GM19395 (cell line): ENCODE measurements around the gene MAP4K4.

Source experiments
- ATAC-seq: cut with Tn5 transposase; IDR thresholded peaks from one replicate; pipeline ENCODE4 v1.9.1; 2021; ENCODE audit warnings: mild to moderate bottlenecking, moderate library complexity; ENCODE audit not compliant: unreplicated experiment

The MAP4K4 gene

DNA sequence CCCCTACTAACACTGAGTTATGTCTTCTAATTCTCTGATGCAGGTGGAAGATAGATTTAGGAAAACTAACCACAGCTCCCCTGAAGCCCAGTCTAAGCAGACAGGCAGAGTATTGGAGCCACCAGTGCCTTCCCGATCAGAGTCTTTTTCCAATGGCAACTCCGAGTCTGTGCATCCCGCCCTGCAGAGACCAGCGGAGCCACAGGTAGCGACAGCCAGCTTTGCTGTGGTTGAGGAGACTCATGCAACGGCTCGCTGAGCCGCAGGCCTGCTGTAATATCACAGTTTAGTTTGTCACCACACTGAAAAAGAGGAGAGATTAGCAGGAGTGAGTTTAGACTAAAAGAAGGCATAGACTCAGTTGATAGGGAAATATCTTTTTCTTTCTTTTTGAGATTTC lies 163.3 kb downstream of the MAP4K4 start:
- ATAC-seq: no peak

DNA sequence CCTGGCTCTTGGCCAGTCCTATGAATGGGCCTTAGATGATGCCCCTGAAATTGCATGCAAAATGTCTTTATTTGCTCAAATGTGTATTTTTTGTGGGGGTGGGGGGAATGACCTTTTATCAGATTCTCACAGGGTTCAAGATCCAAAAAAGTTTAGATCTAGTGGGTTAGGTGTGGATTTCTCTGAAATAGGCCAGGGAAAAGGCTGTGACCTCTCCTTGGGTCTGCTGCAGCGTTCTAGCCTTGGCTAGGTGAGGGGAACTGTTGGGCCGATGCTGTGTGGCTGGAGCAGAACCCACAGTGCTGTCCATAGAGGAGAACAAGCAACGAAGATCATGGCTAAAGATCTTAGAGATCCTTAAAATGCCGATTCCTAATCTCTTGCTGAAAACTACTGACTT lies 163.9 kb downstream of the MAP4K4 start:
- ATAC-seq: no peak

DNA sequence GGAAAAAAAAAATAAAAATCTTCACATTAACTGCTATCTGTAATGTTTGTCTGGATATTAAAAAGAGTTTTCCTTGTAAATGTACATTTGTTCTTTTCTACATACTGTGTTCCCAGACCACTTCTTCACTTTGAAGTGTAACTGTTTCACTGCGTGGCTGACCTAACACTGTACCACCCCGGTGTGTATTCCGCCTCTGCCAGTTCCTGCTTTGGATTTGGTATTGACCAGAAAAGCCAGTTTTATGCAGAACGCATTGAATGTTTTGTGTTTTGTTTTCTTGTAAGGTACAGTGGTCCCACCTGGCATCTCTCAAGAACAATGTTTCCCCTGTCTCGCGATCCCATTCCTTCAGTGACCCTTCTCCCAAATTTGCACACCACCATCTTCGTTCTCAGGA lies 166.0 kb downstream of the MAP4K4 start:
- no peak for ATAC-seq

DNA sequence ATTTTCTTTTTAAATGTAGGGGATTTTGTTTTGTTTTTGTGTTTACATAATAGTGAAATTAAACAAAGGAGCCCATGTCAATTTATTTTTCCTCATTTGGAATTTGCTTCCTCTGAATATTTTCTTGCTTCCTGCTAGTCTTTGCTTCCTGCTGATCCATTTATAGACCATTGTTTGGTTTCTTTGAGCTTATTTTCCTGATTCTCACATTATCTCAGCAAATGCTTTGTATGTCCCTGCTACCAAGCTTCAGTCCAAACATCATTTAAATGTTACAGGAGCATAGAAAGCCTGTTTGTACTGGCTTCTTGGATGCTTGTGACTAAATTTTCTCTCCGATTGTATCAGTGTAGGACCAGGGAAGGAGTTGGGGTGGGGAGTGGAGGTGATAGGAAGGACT lies 166.9 kb downstream of the MAP4K4 start:
- ATAC-seq: no peak

DNA sequence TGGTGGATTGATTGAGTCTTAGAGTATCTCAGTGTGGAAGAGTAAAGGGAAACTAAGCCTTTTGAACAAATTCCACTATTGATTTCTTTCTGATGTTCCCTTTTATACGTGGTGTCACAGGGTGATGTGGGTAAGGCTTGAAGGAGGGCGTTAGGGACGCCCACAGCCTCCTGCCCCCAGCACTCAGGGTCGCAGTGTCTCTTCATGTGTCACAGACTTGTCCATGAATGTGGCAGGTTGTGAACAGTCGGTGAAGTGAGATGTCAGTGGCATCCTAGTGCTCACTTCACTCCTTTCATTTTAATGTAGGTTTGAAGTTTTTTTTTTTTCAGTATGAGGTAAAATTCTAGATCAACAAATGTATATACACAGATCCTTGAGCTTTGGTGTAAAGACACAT lies 171.0 kb downstream of the MAP4K4 start:
- no peak for ATAC-seq

DNA sequence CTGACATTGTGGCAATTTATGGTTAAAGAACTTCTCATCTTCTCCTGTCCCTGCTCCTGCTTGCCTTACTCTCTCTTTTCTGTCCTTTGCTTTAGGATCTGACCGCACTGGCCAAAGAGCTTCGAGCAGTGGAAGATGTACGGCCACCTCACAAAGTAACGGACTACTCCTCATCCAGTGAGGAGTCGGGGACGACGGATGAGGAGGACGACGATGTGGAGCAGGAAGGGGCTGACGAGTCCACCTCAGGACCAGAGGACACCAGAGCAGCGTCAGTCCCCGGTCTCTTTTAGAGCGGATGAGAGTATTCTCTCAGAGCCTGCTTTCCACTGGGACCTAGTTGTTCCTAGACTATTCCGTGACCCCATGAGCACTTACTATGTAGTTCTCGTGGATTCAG lies 172.0 kb downstream of the MAP4K4 start:
- no peak for ATAC-seq

DNA sequence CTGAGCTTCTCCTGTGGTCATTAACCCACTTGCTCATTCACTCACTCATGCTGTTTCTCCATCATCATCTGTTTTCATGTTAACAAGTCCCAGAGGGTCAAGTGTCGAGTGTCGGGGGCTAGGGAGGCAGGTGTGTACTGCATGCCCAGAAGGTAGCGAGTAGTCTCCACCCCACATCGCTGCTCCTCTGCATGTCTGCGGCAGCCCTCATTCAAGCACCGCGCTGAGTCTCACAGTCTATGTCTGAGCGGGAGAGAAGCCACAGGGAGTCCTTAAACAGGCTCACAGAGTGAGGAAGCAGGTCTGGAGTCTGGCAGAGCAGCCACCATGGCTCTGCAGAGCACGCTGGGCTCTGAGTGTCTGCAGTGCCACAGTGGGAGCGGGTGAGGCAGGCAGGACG lies 172.9 kb downstream of the MAP4K4 start:
- ATAC-seq: no peak

DNA sequence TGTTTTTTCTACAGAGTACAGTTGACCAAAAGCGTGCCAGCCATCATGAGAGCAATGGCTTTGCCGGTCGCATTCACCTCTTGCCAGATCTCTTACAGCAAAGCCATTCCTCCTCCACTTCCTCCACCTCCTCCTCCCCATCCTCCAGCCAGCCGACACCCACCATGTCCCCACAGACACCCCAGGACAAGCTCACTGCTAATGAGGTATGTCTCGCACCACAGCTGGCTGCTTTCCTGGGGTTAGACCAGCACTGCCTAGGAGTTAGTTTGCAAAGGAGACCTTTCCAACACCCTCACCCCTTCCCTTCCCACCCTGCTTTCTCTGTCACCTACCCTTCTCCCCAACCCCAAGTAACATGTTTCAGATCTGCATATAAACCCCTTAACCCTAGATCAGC lies 174.0 kb downstream of the MAP4K4 start:
- ATAC-seq: no peak

DNA sequence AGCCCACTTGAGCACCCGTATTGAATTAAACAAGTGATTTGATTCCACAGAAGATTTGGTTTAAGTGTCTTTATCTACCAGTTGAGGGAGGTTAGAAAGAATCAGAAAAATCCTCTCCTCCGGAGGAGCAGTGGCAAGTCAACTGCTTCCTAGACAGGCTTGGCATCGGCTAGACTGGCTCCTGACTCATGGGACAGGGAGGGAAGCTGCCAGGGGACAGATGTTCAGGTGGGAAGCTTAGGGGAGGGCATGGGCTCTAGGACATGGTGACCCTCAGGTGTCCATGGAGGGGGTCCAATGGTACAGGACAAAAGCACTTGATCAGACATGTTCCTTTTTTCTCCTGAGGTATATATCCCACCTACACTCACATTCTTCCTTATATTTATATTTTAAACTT lies 175.0 kb downstream of the MAP4K4 start:
- no peak for ATAC-seq

DNA sequence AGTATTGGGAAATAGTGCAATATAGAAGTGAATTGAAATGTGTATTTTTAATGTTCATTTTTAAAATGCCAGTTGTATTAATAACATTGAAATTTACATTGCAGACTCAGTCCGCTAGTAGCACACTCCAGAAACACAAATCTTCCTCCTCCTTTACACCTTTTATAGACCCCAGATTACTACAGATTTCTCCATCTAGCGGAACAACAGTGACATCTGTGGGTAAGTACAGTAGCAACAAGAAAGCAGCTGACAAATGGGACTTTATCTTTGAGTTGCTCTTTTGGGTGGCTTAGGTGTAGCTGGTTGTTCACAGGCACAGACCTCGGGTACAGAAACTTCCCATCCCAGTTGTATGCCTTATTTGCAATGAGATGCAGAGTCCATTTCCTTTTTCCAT lies 176.0 kb downstream of the MAP4K4 start:
- ATAC-seq: no peak

DNA sequence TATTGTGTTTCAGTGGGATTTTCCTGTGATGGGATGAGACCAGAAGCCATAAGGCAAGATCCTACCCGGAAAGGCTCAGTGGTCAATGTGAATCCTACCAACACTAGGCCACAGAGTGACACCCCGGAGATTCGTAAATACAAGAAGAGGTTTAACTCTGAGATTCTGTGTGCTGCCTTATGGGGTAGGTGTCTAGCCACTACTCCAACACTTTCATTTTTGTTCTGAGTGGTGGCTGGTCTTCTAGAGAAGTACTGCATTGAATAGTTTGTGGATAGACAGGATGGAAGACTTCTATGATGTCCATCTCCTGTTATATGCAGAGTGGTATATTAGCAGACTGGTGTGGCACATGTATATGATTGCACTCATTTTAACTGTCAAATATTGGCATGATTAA lies 176.6 kb downstream of the MAP4K4 start:
- no peak for ATAC-seq

DNA sequence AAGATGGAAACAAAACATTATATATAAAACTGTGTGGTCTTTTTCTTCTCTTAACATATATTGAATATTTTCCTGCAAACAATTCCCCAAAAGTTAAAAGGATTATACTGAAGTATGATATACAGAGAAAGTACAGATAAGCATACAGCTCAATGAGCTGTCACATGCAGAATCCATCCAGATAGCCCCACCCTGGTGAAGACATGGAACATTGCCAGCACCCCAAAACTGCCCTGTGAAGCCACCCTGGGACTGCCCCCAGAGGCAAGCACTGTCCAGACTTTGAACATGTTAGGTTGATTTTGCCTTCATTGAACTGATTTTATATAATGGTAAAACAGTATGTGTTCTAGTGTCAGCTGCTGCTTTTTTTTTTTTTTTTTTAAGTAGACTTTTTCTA lies 182.0 kb downstream of the MAP4K4 start:
- ATAC-seq: no peak

DNA sequence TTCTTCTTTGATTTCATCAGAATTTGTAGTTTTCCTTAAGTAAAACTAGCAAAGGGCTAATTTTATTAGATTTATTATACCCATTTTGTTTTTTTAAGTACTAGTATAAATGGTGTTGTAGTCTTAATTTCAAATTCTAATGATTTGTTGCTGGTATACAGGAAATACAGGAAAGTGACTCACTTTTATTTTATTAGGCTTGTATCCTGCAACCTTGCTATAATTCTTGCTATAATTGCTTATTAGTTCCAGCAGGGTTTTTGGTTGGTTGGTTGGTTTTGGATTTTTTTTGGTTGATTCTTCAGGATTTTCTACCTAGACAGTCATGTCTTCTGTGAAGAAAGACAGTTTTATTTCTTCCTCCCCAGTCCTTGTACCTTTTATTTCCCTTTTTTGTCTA lies 183.6 kb downstream of the MAP4K4 start:
- ATAC-seq: no peak

DNA sequence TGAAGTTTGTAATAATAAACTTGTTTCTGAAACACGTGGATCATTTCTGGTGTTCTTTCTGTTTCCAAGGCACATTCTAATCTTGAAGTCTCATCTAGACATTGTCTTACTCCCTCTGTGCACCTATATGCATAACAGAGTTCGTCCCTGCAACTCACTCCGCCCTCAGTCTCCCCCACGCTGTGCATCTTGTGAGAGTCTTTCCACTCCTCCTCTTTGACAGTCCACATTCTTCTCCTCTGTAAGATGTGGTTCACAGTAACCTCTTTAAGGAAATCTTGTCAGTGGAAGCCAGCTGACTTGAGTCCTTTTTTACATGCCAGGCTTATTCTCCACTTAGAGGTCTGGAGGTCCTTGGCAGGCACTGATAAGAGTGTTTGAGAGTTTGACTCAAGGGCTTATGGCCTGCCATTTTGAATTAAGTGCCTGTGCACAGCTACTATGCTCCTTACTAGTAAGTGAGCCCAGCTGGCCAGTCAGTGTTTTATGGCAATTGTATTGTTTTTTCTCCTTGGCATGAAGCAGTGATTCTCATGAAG lies 185.3 kb downstream of the MAP4K4 start:
- no peak for ATAC-seq

DNA sequence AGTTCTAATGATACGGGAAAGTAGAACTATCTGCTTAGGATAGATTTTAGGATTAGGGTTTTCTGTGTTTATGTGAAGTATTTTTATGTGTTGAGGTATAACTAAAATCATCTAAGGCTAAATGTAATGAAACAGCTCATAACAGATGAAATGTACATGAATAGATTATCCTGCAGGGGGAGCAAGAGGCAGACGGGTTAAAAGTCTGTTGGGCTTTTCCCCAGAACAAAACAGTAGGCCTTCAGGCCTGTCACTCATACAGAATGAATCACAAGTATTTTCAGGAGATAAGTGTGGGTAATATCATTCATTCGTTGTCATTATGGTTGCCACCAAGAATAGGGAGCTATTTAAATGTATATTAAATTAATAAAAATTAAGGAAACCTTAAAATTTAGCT lies 186.4 kb downstream of the MAP4K4 start:
- no peak for ATAC-seq

DNA sequence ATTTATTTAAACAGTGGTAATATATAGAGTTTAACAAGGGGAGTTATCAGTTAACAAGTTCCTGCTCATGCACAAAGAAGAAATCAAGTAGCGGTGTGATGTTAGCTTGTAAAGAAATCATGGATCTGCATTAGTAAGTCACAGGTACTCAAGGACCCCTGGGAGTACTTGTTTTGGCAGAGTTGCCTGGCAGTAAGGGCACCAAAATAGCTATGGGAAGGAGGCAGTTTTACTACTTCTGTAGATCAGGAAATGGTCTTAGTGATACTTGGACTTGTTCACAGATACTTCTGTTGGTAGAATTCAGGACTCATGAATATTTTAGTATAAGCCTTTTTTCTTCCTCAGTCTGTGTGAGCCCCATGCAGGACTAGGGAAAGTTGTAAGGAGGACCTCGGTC lies 186.9 kb downstream of the MAP4K4 start:
- ATAC-seq: no peak

DNA sequence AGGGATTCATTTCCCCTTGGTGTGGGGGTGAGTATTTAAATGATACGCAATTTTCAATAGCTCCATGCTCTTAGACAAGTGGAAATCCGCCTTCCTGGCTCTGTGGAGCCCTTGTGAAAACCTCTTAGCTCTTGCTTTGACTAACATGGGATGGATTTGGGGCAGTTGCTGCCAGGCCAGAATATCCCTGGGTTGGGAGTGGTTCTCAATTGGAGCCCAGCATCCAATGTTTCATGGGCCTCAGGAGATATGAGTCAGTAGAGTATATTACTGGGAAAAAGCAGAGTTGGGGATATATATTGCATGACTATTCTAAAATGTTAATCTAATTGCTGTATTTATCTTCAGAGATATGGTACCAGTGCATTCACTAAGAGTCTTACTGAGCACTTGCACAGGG lies 189.8 kb downstream of the MAP4K4 start:
- ATAC-seq: no peak

DNA sequence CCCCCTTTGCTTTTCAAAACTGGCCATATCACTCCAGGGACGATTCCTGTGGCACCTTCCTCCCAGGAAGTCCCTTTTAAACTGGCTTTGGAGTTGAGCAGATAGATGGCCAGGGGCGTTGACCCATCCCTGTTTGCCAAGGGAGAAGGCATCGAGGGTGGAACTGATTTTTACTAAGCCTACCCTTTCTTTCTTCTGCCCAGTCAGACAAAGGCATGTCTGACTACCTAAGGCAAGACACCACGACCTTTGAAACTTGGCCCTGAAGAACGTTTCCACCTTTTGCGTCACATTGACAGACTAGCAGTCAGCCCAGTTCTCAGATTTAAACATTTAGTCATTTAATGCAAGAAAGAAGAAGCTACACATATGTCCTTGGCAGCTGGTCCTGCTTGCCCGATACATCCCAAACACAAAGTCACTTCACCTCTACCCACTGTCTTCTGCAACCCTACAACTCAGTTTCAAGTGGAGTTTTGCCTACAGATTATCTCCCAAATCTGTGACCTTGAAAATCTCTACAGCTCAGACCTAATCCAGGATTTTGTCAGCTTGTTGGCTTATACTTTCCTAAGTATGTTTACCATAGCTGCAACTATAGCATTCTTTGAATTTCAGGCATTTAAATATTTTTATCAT lies 192.1 kb downstream of the MAP4K4 start:
- no peak for ATAC-seq

DNA sequence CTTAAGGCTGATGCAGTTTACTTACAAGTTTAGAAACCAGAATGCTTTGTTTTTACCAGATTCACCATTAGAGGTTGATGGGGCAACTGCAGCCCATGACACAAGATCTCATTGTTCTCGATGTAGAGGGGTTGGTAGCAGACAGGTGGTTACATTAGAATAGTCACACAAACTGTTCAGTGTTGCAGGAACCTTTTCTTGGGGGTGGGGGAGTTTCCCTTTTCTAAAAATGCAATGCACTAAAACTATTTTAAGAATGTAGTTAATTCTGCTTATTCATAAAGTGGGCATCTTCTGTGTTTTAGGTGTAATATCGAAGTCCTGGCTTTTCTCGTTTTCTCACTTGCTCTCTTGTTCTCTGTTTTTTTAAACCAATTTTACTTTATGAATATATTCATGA lies 194.9 kb downstream of the MAP4K4 start:
- no peak for ATAC-seq

DNA sequence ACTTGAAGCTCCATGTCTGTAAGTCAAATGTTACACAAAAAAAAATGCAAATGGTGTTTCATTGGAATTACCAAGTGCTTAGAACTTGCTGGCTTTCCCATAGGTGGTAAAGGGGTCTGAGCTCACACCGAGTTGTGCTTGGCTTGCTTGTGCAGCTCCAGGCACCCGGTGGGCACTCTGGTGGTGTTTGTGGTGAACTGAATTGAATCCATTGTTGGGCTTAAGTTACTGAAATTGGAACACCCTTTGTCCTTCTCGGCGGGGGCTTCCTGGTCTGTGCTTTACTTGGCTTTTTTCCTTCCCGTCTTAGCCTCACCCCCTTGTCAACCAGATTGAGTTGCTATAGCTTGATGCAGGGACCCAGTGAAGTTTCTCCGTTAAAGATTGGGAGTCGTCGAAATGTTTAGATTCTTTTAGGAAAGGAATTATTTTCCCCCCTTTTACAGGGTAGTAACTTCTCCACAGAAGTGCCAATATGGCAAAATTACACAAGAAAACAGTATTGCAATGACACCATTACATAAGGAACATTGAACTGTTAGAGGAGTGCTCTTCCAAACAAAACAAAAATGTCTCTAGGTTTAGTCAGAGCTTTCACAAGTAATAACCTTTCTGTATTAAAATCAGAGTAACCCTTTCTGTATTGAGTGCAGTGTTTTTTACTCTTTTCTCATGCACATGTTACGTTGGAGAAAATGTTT lies 196.3 kb downstream of the MAP4K4 start:
- no peak for ATAC-seq

DNA sequence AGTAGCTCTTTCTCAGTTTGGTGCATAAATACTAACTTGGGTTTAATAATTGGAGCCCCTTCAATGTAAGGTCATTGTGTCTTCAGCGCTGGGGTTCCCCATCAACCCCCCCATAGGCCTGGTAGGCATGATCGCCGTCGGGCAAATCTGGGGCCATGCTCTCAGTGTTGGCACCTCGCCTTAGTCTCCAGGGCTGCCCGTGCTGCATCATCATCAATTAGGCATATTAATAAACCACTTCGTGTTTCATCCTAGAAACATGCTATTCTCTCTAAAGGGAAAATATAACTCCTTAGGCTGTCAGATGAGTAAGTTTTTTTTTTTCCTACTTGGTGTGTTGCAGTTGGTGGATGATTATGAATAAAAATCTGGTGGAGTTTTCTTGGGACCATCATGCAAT lies 197.5 kb downstream of the MAP4K4 start:
- no peak for ATAC-seq

DNA sequence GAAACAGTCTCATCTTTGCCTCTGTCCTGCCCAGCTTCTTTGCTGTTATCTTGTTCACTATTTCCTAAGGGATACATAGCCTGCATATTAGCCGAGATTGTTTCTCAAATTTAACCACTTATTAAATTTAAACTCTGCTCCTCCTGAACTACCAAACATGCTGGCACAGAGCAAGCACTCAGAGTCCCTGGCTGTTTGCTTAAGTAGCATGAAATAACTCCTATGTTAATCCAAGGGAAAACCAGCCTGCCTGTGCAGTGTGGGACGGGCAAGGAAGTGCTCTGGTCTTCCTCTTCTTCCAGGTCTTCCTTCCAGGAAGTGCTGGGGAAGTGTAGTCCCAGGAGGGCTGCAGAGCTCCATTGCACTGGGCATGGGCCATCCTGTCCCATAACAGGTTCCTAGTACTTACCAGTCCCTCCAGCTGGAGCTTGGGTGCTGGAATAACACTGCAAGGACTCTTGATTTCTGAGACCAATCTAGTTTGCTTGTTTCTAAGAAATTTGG lies 198.4 kb downstream of the MAP4K4 start:
- no peak for ATAC-seq

DNA sequence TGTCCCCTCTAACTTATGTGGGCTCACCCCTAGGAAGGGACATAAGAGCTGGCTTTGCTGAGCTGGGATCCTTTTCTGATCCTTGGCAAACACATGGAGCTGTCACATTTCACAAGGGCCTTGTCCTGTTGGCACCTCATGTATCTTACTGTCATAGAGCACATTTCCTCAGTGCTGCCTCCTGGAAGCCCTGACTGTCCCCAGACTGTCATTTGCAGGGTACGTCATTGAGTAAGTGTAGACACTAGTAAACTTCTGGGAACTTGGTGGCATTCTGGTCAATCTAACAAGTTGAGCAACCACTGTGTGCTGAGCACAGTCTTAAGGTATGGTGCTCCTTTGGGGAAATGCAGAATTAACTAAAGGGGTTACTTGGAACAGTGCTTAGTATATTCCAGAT lies 199.8 kb downstream of the MAP4K4 start:
- ATAC-seq: no peak
